Measurements from ENCODE around the gene DRAM1.

GRCh38 chr12:101924618-101925017 lies 47.2 kb downstream of the DRAM1 start:
- no peak for TF ChIP-seq EZH2 (IDR thresholded peaks at IDR 0.05; ENCODE audit: borderline replicate concordance, insufficient read depth, low read depth, low read length, poor library complexity, severe bottlenecking)
- TF ChIP-seq CTCF (IDR thresholded peaks at IDR 0.05) = no peak

All from B cell (primary cell).